ENCODE data around the gene S1PR3.

The S1PR3 gene

GRCh38 chr9:89044104-89044503 lies 52.8 kb downstream of the S1PR3 start:
- no peak overlapping the region for H3K18ac ChIP-seq (ENCODE audit: low read length)
- H2AFZ ChIP-seq (ENCODE audit: insufficient read depth, low read length, poor library complexity), result no peak overlapping the region
- no peak overlapping the region for H3K4me2 ChIP-seq (ENCODE audit: low read length)
- no peaks in the 10 kb centered on the region for H3K79me2 ChIP-seq (ENCODE audit: control insufficient read depth, insufficient read depth, low read length, poor library complexity)
- H4K12ac ChIP-seq (ENCODE audit: low read depth, low read length), result no peak overlapping the region
- DNase-seq, result no peak
- H2BK120ac ChIP-seq (ENCODE audit: insufficient read depth, low read length, poor library complexity), result no peak overlapping the region
- H3K27ac ChIP-seq (ENCODE audit: low read depth, low read length), result no peak overlapping the region
- H3K4me3 ChIP-seq (ENCODE audit: low read depth, low read length), result no peak overlapping the region
- no peak overlapping the region for H2BK12ac ChIP-seq (ENCODE audit: low read length)
- no peaks in the 10 kb centered on the region for H3K27me3 ChIP-seq (ENCODE audit: insufficient read depth, low read length)
- no peak overlapping the region for H4K8ac ChIP-seq (ENCODE audit: low read depth, low read length)
- no peak overlapping the region for H3K9ac ChIP-seq (ENCODE audit: low read length)
- no peak overlapping the region for H2BK5ac ChIP-seq (ENCODE audit: low read depth, low read length, poor library complexity)
- no peak overlapping the region for H3K4ac ChIP-seq (ENCODE audit: low read depth, low read length)
- no peak overlapping the region for H4K91ac ChIP-seq (ENCODE audit: low read depth, low read length)
- H3K23ac ChIP-seq (ENCODE audit: low read length), result no peak overlapping the region
- no peak overlapping the region for H2AK5ac ChIP-seq (ENCODE audit: low read length)
- H3K4me1 ChIP-seq (ENCODE audit: control insufficient read depth in 1 of 2, insufficient read depth in 2 of 2, low read length in 2 of 2), result no peaks in the 10 kb centered on the region
- WGBS (ENCODE audit: extremely low coverage, insufficient coverage, insufficient read length), result no CpG with 5 or more reads among the region's 2 CpGs
- H3K14ac ChIP-seq (ENCODE audit: low read length), result no peak overlapping the region
- H3K79me1 ChIP-seq (ENCODE audit: low read length), result no peaks in the 10 kb centered on the region
- no peaks in the 10 kb centered on the region for H3K36me3 ChIP-seq (ENCODE audit: control insufficient read depth in 1 of 2, insufficient read depth in 2 of 2, low read length in 2 of 2)
- H3K9me3 ChIP-seq (ENCODE audit: insufficient read depth, low read depth, low read length), result peaks cover 3% of the 10 kb centered on the region

GRCh38 chr9:89044881-89045280 lies 53.6 kb downstream of the S1PR3 start:
- Histone ChIP-seq H3K27ac (ENCODE audit: low read depth, low read length) (no peak overlapping the region), H4K8ac (ENCODE audit: low read depth, low read length) (no peak overlapping the region), H2BK120ac (ENCODE audit: insufficient read depth, low read length, poor library complexity) (no peak overlapping the region), H3K27me3 (ENCODE audit: insufficient read depth, low read length) (no peaks in the 10 kb centered on the region), H3K9me3 (ENCODE audit: insufficient read depth, low read depth, low read length) (peaks cover 1% of the 10 kb centered on the region), H2AFZ (ENCODE audit: insufficient read depth, low read length, poor library complexity) (no peak overlapping the region), H4K12ac (ENCODE audit: low read depth, low read length) (no peak overlapping the region), H3K4me1 (ENCODE audit: control insufficient read depth in 1 of 2, insufficient read depth in 2 of 2, low read length in 2 of 2) (no peaks in the 10 kb centered on the region), H3K9ac (ENCODE audit: low read length) (no peak overlapping the region), H3K4me2 (ENCODE audit: low read length) (no peak overlapping the region), H3K79me2 (ENCODE audit: control insufficient read depth, insufficient read depth, low read length, poor library complexity) (no peaks in the 10 kb centered on the region), H3K14ac (ENCODE audit: low read length) (no peak overlapping the region), H4K91ac (ENCODE audit: low read depth, low read length) (no peak overlapping the region), H3K4ac (ENCODE audit: low read depth, low read length) (no peak overlapping the region), H2BK5ac (ENCODE audit: low read depth, low read length, poor library complexity) (no peak overlapping the region), H3K36me3 (ENCODE audit: control insufficient read depth in 1 of 2, insufficient read depth in 2 of 2, low read length in 2 of 2) (no peaks in the 10 kb centered on the region), H2AK5ac (ENCODE audit: low read length) (no peak overlapping the region), H3K18ac (ENCODE audit: low read length) (no peak overlapping the region), H2BK12ac (ENCODE audit: low read length) (no peak overlapping the region), H3K4me3 (ENCODE audit: low read depth, low read length) (no peak overlapping the region), H3K23ac (ENCODE audit: low read length) (no peak overlapping the region), H3K79me1 (ENCODE audit: low read length) (no peaks in the 10 kb centered on the region)
- no CpG with 5 or more reads among the region's 4 CpGs for WGBS (ENCODE audit: extremely low coverage, insufficient coverage, insufficient read length)
- DNase-seq, result no peak

- H2AFZ ChIP-seq (ENCODE audit: insufficient read depth, low read length, poor library complexity), result no peak overlapping the region
- no CpG with 5 or more reads among the region's 2 CpGs for WGBS (ENCODE audit: extremely low coverage, insufficient coverage, insufficient read length)
Observed at GRCh38 chr9:89046832-89047231, 55.6 kb downstream of the S1PR3 start.

DNA sequence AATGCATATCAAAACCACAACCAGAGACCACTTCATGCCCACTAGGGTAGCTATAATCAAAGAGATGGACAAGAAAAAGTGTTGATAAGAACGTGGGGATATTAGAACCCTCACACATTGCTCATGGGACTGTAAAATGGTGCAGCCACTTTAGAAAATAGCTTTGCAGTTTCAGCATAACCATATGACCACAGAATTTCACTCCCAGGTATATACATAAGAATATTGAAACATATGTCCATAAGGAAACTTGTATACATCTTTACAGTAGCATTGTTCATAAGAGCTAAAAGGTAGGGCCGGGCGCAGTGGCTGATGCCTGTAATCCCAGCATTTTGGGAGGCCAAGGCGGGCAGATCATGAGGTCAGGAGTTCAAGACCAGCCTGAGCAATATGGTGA lies 56.4 kb downstream of the S1PR3 start:
- Histone ChIP-seq H3K18ac (ENCODE audit: low read length) (no peak overlapping the region), H4K91ac (ENCODE audit: low read depth, low read length) (no peak overlapping the region), H4K8ac (ENCODE audit: low read depth, low read length) (no peak overlapping the region), H3K79me1 (ENCODE audit: low read length) (no peaks in the 10 kb centered on the region), H2BK120ac (ENCODE audit: insufficient read depth, low read length, poor library complexity) (no peak overlapping the region), H3K23ac (ENCODE audit: low read length) (no peak overlapping the region), H3K14ac (ENCODE audit: low read length) (no peak overlapping the region), H2BK12ac (ENCODE audit: low read length) (no peak overlapping the region), H2BK5ac (ENCODE audit: low read depth, low read length, poor library complexity) (no peak overlapping the region), H3K4me2 (ENCODE audit: low read length) (no peak overlapping the region), H3K79me2 (ENCODE audit: control insufficient read depth, insufficient read depth, low read length, poor library complexity) (no peaks in the 10 kb centered on the region), H3K4ac (ENCODE audit: low read depth, low read length) (no peak overlapping the region), H3K27ac (ENCODE audit: low read depth, low read length) (no peak overlapping the region), H3K36me3 (ENCODE audit: control insufficient read depth in 1 of 2, insufficient read depth in 2 of 2, low read length in 2 of 2) (no peaks in the 10 kb centered on the region), H4K12ac (ENCODE audit: low read depth, low read length) (no peak overlapping the region), H3K9me3 (ENCODE audit: insufficient read depth, low read depth, low read length) (no peaks in the 10 kb centered on the region), H3K4me1 (ENCODE audit: control insufficient read depth in 1 of 2, insufficient read depth in 2 of 2, low read length in 2 of 2) (no peaks in the 10 kb centered on the region), H2AFZ (ENCODE audit: insufficient read depth, low read length, poor library complexity) (no peak overlapping the region), H3K9ac (ENCODE audit: low read length) (no peak overlapping the region), H2AK5ac (ENCODE audit: low read length) (no peak overlapping the region), H3K4me3 (ENCODE audit: low read depth, low read length) (no peak overlapping the region), H3K27me3 (ENCODE audit: insufficient read depth, low read length) (no peaks in the 10 kb centered on the region)
- DNase-seq, result no peak
- WGBS (ENCODE audit: extremely low coverage, insufficient coverage, insufficient read length), result no CpG with 5 or more reads among the region's 4 CpGs

More at GRCh38 chr9:89046832-89047231, 55.6 kb downstream of the S1PR3 start:
- no peak overlapping the region for H3K14ac ChIP-seq (ENCODE audit: low read length)
- no peak overlapping the region for H2BK5ac ChIP-seq (ENCODE audit: low read depth, low read length, poor library complexity)
- no peaks in the 10 kb centered on the region for H3K9me3 ChIP-seq (ENCODE audit: insufficient read depth, low read depth, low read length)
- no peaks in the 10 kb centered on the region for H3K4me1 ChIP-seq (ENCODE audit: control insufficient read depth in 1 of 2, insufficient read depth in 2 of 2, low read length in 2 of 2)
- H3K79me2 ChIP-seq (ENCODE audit: control insufficient read depth, insufficient read depth, low read length, poor library complexity), result no peaks in the 10 kb centered on the region
- no peak overlapping the region for H2AK5ac ChIP-seq (ENCODE audit: low read length)
- no peak overlapping the region for H3K23ac ChIP-seq (ENCODE audit: low read length)
- H3K4me3 ChIP-seq (ENCODE audit: low read depth, low read length), result no peak overlapping the region
- H3K27ac ChIP-seq (ENCODE audit: low read depth, low read length), result no peak overlapping the region
- H3K79me1 ChIP-seq (ENCODE audit: low read length), result no peaks in the 10 kb centered on the region
- no peak overlapping the region for H3K18ac ChIP-seq (ENCODE audit: low read length)
- no peak overlapping the region for H3K4ac ChIP-seq (ENCODE audit: low read depth, low read length)
- H3K36me3 ChIP-seq (ENCODE audit: control insufficient read depth in 1 of 2, insufficient read depth in 2 of 2, low read length in 2 of 2), result no peaks in the 10 kb centered on the region
- H4K12ac ChIP-seq (ENCODE audit: low read depth, low read length), result no peak overlapping the region
- DNase-seq, result no peak
- no peak overlapping the region for H3K9ac ChIP-seq (ENCODE audit: low read length)
- no peak overlapping the region for H4K91ac ChIP-seq (ENCODE audit: low read depth, low read length)
- H2BK12ac ChIP-seq (ENCODE audit: low read length), result no peak overlapping the region
- no peak overlapping the region for H2BK120ac ChIP-seq (ENCODE audit: insufficient read depth, low read length, poor library complexity)
- no peaks in the 10 kb centered on the region for H3K27me3 ChIP-seq (ENCODE audit: insufficient read depth, low read length)
- H4K8ac ChIP-seq (ENCODE audit: low read depth, low read length), result no peak overlapping the region
- no peak overlapping the region for H3K4me2 ChIP-seq (ENCODE audit: low read length)

Measured in trophoblast cell (in vitro differentiated cells and primary cell).